GM12801 (cell line): ENCODE data around the gene RANBP3.

Source experiments
- TF ChIP-seq, protein P1 (sequence below): IDR thresholded peaks from one replicate; pipeline ENCODE4 v1.5.1; 2011; ENCODE audit warnings: control low read depth; ENCODE audit not compliant: insufficient read length; ENCODE audit errors: extremely low read depth

The RANBP3 gene

DNA sequence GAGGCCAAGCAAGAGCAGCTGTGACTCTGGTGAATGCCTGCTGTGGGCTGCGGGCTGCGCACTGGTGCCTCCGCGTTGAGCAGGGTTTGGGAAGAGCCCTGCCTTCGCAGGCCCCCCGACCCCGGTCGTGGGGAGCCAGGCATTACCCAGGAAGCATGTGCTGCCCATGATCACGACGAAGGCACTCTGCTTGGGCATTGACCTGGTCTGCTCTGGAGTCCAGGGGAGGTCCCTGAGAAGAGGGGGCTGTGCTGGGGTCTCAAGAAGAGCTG lies 19.2 kb downstream of the RANBP3 start:
- TF ChIP-seq, protein P1, sequence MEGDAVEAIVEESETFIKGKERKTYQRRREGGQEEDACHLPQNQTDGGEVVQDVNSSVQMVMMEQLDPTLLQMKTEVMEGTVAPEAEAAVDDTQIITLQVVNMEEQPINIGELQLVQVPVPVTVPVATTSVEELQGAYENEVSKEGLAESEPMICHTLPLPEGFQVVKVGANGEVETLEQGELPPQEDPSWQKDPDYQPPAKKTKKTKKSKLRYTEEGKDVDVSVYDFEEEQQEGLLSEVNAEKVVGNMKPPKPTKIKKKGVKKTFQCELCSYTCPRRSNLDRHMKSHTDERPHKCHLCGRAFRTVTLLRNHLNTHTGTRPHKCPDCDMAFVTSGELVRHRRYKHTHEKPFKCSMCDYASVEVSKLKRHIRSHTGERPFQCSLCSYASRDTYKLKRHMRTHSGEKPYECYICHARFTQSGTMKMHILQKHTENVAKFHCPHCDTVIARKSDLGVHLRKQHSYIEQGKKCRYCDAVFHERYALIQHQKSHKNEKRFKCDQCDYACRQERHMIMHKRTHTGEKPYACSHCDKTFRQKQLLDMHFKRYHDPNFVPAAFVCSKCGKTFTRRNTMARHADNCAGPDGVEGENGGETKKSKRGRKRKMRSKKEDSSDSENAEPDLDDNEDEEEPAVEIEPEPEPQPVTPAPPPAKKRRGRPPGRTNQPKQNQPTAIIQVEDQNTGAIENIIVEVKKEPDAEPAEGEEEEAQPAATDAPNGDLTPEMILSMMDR = no peak

DNA sequence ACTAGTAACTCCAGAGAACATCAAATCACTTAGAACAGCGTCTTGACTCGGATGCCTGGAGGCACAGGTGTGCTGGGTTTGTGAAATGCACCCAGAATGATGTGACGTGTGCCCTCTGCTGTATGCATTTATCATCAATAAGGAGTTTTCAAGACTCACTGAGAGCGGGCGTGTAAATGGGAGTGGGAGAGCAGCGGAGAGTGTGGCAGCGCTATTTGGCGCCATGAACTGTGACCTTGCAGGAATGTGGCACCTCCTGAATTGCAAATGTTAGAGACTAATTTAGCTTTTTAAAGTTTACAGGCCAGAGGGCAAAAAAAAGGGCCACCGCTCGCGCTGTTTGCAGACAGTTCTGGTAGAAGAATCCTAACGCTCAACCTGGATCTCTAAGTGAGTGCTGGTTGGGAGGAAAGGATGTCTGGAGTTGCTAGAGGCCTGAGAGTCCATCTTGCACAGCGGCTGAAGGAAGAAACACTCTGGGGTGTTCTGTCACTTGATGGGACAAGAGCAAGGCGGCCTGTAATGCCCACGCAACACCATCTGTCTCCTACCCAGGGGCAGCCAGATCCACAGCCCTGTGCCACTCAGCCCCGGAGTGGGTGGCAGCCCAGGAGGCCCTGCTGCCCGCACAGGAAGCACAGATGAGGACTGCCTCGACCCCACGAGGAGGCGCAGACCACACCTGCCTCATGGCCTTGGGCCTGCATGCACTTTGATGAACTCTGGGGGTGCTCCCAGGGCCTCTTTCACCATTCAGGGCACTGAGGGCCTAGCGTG lies 19.7 kb downstream of the RANBP3 start:
- TF ChIP-seq, protein P1 = no peak

DNA sequence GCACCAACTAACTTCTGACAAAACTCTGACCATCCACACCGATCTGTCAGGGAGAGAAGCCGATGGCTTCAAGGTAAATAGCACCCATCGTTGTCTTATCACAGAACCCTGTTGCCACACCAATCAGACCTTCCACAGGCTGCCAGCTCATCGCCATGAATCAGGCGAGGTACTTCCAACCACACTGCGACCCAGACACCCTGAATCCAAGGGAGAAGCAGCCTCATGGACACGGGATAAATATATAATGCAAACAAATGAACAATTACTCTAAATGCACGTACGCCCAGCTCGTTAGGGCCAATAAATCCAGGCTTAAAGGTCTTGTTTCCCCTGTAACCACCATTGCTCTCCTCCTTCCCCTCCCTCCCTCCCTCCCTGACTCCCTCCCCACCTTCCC lies 20.8 kb downstream of the RANBP3 start:
- TF ChIP-seq, protein P1 = no peak

DNA sequence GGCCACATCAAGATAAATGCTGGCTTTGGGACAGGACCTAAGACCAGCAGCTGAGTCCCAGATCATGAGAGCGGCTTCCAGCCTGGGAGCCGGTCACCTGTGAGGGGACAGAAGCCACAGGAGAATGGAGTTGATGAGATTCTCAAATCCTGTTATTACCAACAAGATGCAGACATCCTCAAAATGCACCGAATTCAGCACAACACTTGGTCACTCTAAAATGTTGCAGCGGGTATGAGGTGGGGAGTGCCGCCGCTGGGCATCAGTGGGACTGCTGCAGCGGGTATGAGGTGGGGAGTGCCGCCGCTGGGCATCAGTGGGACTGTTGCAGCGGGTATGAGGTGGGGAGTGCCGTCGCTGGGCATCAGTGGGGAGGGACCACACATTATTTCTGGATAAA lies 21.2 kb downstream of the RANBP3 start:
- TF ChIP-seq, protein P1 = no peak

DNA sequence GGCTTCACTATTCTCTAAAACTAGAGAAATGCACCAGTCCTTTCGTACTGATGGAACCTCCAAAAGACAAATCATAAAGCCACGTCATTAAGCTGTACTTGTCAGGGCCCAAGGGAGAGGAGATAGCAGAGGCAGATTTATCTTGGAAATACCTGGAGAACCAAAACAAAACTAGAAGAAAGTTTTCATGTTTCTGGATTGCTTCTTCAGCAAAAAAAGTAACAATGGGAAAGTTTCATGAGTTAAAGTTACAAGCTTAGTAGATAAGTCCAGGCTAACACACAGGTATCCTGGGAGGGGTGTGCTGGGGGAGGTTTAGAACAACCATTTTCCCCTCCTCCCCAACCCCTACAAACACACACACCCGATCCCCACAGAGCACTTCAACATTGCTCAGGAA lies 21.6 kb downstream of the RANBP3 start:
- TF ChIP-seq, protein P1 = no peak

DNA sequence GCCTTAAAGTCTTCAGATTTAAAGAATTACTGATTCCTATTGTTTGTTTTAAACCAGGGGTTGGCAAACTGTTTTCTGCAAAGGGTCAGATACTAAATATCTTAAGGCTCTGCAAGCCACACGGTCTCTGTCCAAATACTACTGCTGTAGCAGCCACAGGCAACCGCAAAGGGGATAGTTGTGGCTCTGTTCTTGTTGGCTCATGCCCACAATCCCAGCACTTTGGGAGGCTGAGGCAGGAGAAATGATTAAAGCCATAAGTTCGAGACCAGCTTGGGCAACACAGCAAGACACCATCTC lies 22.4 kb downstream of the RANBP3 start:
- TF ChIP-seq, protein P1 = no peak

DNA sequence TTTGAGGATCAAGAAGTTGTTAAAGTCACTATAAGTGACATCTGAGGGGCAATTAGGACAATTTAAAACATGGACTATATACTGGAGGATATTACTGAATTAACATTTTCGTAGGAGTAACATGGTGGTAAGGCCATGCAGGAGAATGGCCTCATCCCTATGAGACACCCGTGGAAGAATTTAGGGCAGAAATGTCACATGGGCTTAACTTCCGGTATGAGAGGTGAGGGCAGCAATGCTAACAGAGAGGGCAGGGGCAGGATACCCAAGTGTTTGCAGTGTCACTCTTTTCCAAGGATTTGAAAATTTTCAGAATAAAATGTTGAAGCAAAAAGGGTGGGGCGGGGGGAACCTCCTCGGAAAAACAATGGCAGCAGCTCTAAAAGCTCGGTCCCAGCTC lies 23.6 kb downstream of the RANBP3 start:
- TF ChIP-seq, protein P1 = no peak
